Smooth muscle cell (in vitro differentiated cells): ENCODE measurements around the gene PTBP1. TPM values are rescaled to one million over a fixed set of nuclear protein-coding genes. Genes with fewer than 3 reads are reported as not detected.

Source experiments
- DNase-seq: peaks from one replicate; lab custom pipeline; 2025; ENCODE audit not compliant: unreplicated experiment; lab: John Stamatoyannopoulos, UW
- H2AFZ ChIP-seq: fragments of 200-600 bp; sonication (generic); 2 replicates; pipeline ENCODE4 v1.6.0; 2016; ENCODE audit warnings: antibody characterized with exemption, low read depth, mild to moderate bottlenecking
- H3F3A ChIP-seq: fragments of 200-600 bp; sonication (generic); 2 replicates; pipeline ENCODE4 v1.6.0; 2017; ENCODE audit warnings: antibody characterized with exemption, low read depth
- H3K27ac ChIP-seq: fragments of 200-600 bp; sonication (generic); 2 replicates; pipeline ENCODE4 v1.5.1; 2016; ENCODE audit warnings: low read depth, mild to moderate bottlenecking
- H3K27me3 ChIP-seq: fragments of 200-600 bp; sonication (generic); 2 replicates; pipeline ENCODE4 v1.6.1; 2016; ENCODE audit warnings: low read depth, mild to moderate bottlenecking
- H3K36me3 ChIP-seq: fragments of 200-600 bp; sonication (generic); 2 replicates; pipeline ENCODE4 v1.5.1; 2016; ENCODE audit warnings: low read depth
- H3K4me1 ChIP-seq: fragments of 200-600 bp; sonication (generic); 2 replicates; pipeline ENCODE4 v1.5.1; 2016; ENCODE audit warnings: low read depth
- H3K4me2 ChIP-seq: fragments of 200-600 bp; sonication (generic); 2 replicates; pipeline ENCODE4 v1.6.0; 2016; ENCODE audit warnings: mild to moderate bottlenecking
- H3K4me3 ChIP-seq: fragments of 200-600 bp; sonication (generic); 2 replicates; pipeline ENCODE4 v1.5.1; 2016; ENCODE audit warnings: mild to moderate bottlenecking
- H3K79me2 ChIP-seq: fragments of 200-600 bp; sonication (generic); 2 replicates; pipeline ENCODE4 v1.6.0; 2016; ENCODE audit warnings: low read depth, mild to moderate bottlenecking
- H3K9ac ChIP-seq: fragments of 200-600 bp; sonication (generic); 2 replicates; pipeline ENCODE4 v1.6.0; 2016; ENCODE audit warnings: low read depth
- H3K9me3 ChIP-seq: fragments of 200-600 bp; sonication (generic); replicated peaks from 2 replicates; pipeline ENCODE4 v1.5.1; 2016; ENCODE audit warnings: low read depth
- H4K20me1 ChIP-seq: fragments of 200-600 bp; sonication (generic); 2 replicates; pipeline ENCODE4 v1.6.0; 2016; ENCODE audit warnings: low read depth
- WGBS: methylation state at CpG from one replicate; pipeline ENCODE4 v1.1.7; 2016; ENCODE audit warnings: low lambda C conversion rate; 5-methylcytosine and 5-hydroxymethylcytosine counted together
- polyA plus RNA-seq: library from polyadenylated mRNA; unstranded; fragments of >200 nt; fragmentation: Nextera tagmentation; extraction: Ambion mirVana; gene quantifications from 2 replicates; pipeline ENCODE4 v1.2.1, GENCODE V29; 2016
- total RNA-seq: library from RNA; depleted of rRNA; stranded (reverse); fragments of >200 nt; gene quantifications from 2 replicates; pipeline ENCODE4 v1.2.3, GENCODE V29; 2014
- TF ChIP-seq, protein P1 (sequence below): fragments of 200-600 bp; sonication (generic); IDR thresholded peaks from 2 replicates; pipeline ENCODE4 v1.5.1; 2017; ENCODE audit warnings: borderline replicate concordance, mild to moderate bottlenecking, antibody characterized with exemption; ENCODE audit not compliant: insufficient read depth, poor library complexity, severe bottlenecking

The PTBP1 gene
- total and polyA plus RNA-seq, 2 experiments from 2014 or later: 167 to 226 TPM

GRCh38 chr19:821825-822503 is 24.7 kb downstream of the PTBP1 start, which contains the start of gene PLPPR3:
Gene PLPPR3 (minus strand): TSS chr19:821955. CDS start chr19:821559, 396 bp downstream.
- no peak for DNase-seq
- Histone ChIP-seq H3K9ac (peak within 1 kb of the TSS; percentile 34), H3K79me2 (no peaks in the 10 kb centered on the region), H3F3A (no peaks in the 10 kb centered on the region), H3K36me3 (no peaks in the 10 kb centered on the region), H3K4me2 (peak within 1 kb of the TSS; percentile 100), H3K27ac (no peak within 1 kb of the TSS), H2AFZ (no peak within 1 kb of the TSS), H3K9me3 (no peaks in the 10 kb centered on the region), H4K20me1 (no peaks in the 10 kb centered on the region), H3K27me3 (no peaks in the 10 kb centered on the region), H3K4me3 (peak within 1 kb of the TSS; percentile 77), H3K4me1 (peaks cover 5% of the 10 kb centered on the region)
- 0% methylated on average over 7 of the region's 86 CpGs for whole genome bisulfite sequencing
- TF ChIP-seq, protein P1, sequence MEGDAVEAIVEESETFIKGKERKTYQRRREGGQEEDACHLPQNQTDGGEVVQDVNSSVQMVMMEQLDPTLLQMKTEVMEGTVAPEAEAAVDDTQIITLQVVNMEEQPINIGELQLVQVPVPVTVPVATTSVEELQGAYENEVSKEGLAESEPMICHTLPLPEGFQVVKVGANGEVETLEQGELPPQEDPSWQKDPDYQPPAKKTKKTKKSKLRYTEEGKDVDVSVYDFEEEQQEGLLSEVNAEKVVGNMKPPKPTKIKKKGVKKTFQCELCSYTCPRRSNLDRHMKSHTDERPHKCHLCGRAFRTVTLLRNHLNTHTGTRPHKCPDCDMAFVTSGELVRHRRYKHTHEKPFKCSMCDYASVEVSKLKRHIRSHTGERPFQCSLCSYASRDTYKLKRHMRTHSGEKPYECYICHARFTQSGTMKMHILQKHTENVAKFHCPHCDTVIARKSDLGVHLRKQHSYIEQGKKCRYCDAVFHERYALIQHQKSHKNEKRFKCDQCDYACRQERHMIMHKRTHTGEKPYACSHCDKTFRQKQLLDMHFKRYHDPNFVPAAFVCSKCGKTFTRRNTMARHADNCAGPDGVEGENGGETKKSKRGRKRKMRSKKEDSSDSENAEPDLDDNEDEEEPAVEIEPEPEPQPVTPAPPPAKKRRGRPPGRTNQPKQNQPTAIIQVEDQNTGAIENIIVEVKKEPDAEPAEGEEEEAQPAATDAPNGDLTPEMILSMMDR: no peak

DNA sequence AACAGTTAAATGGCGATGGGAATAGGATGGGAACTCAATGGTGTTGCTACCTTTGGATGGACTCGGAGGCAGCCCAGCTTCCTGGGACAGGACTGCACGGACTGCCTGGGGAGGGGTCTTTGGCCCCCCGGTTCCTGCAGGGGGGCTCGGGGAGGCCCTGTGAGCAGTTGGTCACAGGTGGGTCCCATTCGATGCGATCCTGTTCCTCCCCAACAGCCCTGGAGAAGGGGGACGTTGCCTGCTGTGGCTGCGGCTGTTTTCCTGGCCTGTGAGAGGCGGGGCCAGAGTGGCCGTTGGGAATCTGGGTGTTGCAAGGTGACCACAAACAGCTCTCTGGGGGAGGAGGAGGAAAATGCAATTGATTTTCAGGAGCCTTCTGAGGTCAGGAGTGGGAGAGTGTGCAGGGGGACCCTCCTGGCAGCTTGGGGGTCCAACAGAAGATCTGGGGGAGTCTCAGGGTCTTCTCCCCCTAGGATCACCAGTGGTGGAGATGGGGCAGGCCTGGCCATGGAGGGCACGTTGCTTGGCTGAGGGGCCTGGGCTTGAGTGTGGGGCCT is 26.4 kb downstream of the PTBP1 start:
- H3K27me3 ChIP-seq: no peaks in the 10 kb centered on the region
- no peaks in the 10 kb centered on the region for H3K9me3 ChIP-seq
- H3K4me1 ChIP-seq: peaks cover 5% of the 10 kb centered on the region
- H4K20me1 ChIP-seq: no peaks in the 10 kb centered on the region
- TF ChIP-seq, protein P1: no peak
- no peaks in the 10 kb centered on the region for H3K36me3 ChIP-seq
- no peak for DNase-seq
- no peak overlapping the region for H2AFZ ChIP-seq
- no peak overlapping the region for H3K9ac ChIP-seq
- no peak overlapping the region for H3K4me2 ChIP-seq
- WGBS: 69% methylated on average over 12 of the region's 12 CpGs
- no peak overlapping the region for H3K27ac ChIP-seq
- no peaks in the 10 kb centered on the region for H3K79me2 ChIP-seq
- H3F3A ChIP-seq: no peaks in the 10 kb centered on the region
- no peak overlapping the region for H3K4me3 ChIP-seq

DNA sequence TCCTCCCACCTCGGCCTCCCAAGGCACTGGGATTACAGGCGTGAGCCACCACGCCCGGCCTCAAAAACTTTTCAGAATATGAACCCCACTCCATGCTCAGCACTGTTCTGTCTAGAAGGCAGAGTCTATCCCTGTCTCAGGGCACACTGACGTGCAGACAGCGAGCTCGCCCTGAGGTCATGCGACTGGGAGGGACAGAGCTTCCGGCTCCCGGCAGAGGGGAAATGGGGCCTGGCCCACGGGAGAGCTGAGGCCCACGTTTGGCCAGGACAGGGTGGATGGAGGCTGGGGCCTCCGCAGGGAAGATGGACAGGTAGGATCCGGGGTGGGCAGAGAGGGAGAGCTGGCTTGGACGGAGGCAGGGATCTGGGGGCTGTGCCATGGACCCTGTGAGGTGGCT is 27.6 kb downstream of the PTBP1 start:
- H3K9ac ChIP-seq: no peak overlapping the region
- H3K4me1 ChIP-seq: peaks cover 5% of the 10 kb centered on the region
- no peak overlapping the region for H3K4me3 ChIP-seq
- H3K36me3 ChIP-seq: no peaks in the 10 kb centered on the region
- no peak for DNase-seq
- H3F3A ChIP-seq: no peaks in the 10 kb centered on the region
- H2AFZ ChIP-seq: no peak overlapping the region
- no peaks in the 10 kb centered on the region for H3K9me3 ChIP-seq
- no peak overlapping the region for H3K27ac ChIP-seq
- H3K27me3 ChIP-seq: no peaks in the 10 kb centered on the region
- H4K20me1 ChIP-seq: no peaks in the 10 kb centered on the region
- TF ChIP-seq, protein P1: no peak
- H3K79me2 ChIP-seq: no peaks in the 10 kb centered on the region
- H3K4me2 ChIP-seq: no peak overlapping the region
- 88% methylated on average over 15 of the region's 15 CpGs for WGBS
